GM18505 (cell line): ENCODE measurements around the gene ARHGAP15.

Experiments used
- ATAC-seq: cut with Tn5 transposase; IDR thresholded peaks from one replicate; pipeline ENCODE4 v1.9.1; 2021; ENCODE audit not compliant: unreplicated experiment
- POLR2A ChIP-seq: IDR thresholded peaks from 4 replicates; pipeline ENCODE4 v1.6.1; 2011; ENCODE audit warnings: borderline replicate concordance; ENCODE audit not compliant: insufficient read depth, insufficient read length; ENCODE audit errors: extremely low read depth

The ARHGAP15 gene

GRCh38 chr2:143584936-143585335 is 455.7 kb downstream of the ARHGAP15 start:
- TF ChIP-seq POLR2A = no peak
- no peak for ATAC-seq

- ATAC-seq = no peak
Observed at GRCh38 chr2:143586119-143586518, 456.9 kb downstream of the ARHGAP15 start.

GRCh38 chr2:143588746-143589145 is 459.5 kb downstream of the ARHGAP15 start:
- ATAC-seq = no peak

More at GRCh38 chr2:143586119-143586518, 456.9 kb downstream of the ARHGAP15 start:
- no peak for TF ChIP-seq POLR2A

GRCh38 chr2:143594161-143594560 is 464.9 kb downstream of the ARHGAP15 start:
- no peak for TF ChIP-seq POLR2A
- ATAC-seq = no peak

More at GRCh38 chr2:143588746-143589145, 459.5 kb downstream of the ARHGAP15 start:
- no peak for TF ChIP-seq POLR2A

- no peak for TF ChIP-seq POLR2A
- ATAC-seq = no peak
Observed at GRCh38 chr2:143594745-143595144, 465.5 kb downstream of the ARHGAP15 start.

- no peak for TF ChIP-seq POLR2A
- no peak for ATAC-seq
Observed at GRCh38 chr2:143600116-143600515, 470.9 kb downstream of the ARHGAP15 start.

GRCh38 chr2:143601828-143602227 is 472.6 kb downstream of the ARHGAP15 start:
- ATAC-seq = no peak
- TF ChIP-seq POLR2A = no peak

- no peak for ATAC-seq
- TF ChIP-seq POLR2A = no peak
Observed at GRCh38 chr2:143603035-143603655, 473.9 kb downstream of the ARHGAP15 start.

GRCh38 chr2:143603846-143604565 is 474.8 kb downstream of the ARHGAP15 start:
- no peak for TF ChIP-seq POLR2A
- ATAC-seq = no peak

GRCh38 chr2:143604566-143604959 is 475.3 kb downstream of the ARHGAP15 start:
- TF ChIP-seq POLR2A = no peak
- ATAC-seq = no peak

GRCh38 chr2:143607231-143608062 is 478.2 kb downstream of the ARHGAP15 start:
- no peak for TF ChIP-seq POLR2A
- no peak for ATAC-seq

- no peak for ATAC-seq
- TF ChIP-seq POLR2A = no peak
Observed at GRCh38 chr2:143608063-143608423, 478.8 kb downstream of the ARHGAP15 start.

- ATAC-seq = no peak
- no peak for TF ChIP-seq POLR2A
Observed at GRCh38 chr2:143608758-143609157, 479.5 kb downstream of the ARHGAP15 start.
